ENCODE measurements around the gene TTLL8.

Gene TTLL8

GRCh38 chr22:50051930-50052329 is 6.2 kb downstream of the TTLL8 start:
- Histone ChIP-seq H3K27ac (ENCODE audit: insufficient read depth, low read depth, low read length, poor library complexity, severe bottlenecking) (no peak overlapping the region), H3K4me3 (ENCODE audit: insufficient read depth, low read depth, low read length) (no peak overlapping the region), H3K4me1 (ENCODE audit: control insufficient read depth, insufficient read depth, low read length) (no peaks in the 10 kb centered on the region), H3K27me3 (ENCODE audit: control insufficient read depth, insufficient read depth, low read length, poor library complexity, severe bottlenecking) (peaks cover 2% of the 10 kb centered on the region), H3K9me3 (ENCODE audit: control insufficient read depth, low read length) (no peaks in the 10 kb centered on the region), H3K36me3 (ENCODE audit: control insufficient read depth, insufficient read depth, low read length) (no peaks in the 10 kb centered on the region)
- 91 to 93% methylated on average over 18 of the region's 18 CpGs for WGBS, 2 experiments

DNA sequence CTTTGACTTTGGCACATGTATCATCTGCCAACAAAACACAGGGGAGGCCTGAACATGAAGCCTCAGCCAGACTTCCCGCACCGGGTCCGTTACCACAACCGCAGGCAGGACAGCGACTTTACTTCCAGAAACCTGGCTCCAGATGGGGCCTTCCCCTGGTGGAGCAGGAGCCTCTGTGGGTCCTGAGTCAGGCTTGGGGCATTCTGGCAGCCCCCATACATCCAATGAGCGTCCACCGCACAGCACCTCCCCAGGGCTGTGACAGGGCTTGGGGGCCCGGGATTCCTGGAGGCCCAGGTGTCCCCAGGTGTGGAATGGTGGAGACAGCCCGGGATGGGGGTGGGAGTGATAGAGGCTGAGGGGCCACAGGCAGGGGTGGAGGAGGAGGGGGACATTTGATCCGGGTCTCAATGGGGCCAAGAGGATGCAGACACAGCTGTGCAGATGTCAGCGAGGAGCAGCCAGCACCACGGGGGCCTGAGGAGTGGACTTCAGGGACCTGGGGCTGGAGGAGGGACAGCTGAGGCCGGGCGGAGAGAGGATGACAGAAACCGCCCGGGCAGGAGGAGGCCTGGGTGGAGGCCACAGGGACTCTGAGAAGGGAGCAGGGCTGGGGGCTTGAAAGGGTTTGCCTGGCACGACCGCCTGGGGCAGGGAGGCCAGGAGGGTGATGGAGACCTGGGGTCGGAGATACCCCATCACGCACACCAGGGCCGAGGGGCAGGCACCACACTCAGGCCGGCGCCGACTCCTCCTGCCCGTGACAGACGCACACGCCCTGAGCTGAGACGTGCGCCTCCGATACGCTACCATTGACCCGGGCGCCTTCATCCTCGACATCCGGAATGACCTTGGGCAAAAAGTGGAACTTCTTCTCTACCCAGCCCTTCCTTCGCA is 8.6 kb downstream of the TTLL8 start:
- no peaks in the 10 kb centered on the region for H3K27me3 ChIP-seq (ENCODE audit: control insufficient read depth, insufficient read depth, low read length, poor library complexity, severe bottlenecking)
- no peaks in the 10 kb centered on the region for H3K36me3 ChIP-seq (ENCODE audit: control insufficient read depth, insufficient read depth, low read length)
- no peaks in the 10 kb centered on the region for H3K4me1 ChIP-seq (ENCODE audit: control insufficient read depth, insufficient read depth, low read length)
- H3K27ac ChIP-seq (ENCODE audit: insufficient read depth, low read depth, low read length, poor library complexity, severe bottlenecking), result no peak overlapping the region
- H3K9me3 ChIP-seq (ENCODE audit: control insufficient read depth, low read length), result no peaks in the 10 kb centered on the region
- H3K4me3 ChIP-seq (ENCODE audit: insufficient read depth, low read depth, low read length), result no peak overlapping the region
- WGBS, 2 experiments, result 93% methylated on average over 36 of the region's 36 CpGs

GRCh38 chr22:50048836-50049235 is 9.3 kb downstream of the TTLL8 start:
- H3K36me3 ChIP-seq (ENCODE audit: control insufficient read depth, insufficient read depth, low read length), result no peaks in the 10 kb centered on the region
- WGBS, 2 experiments, result 87 to 89% methylated on average over 17 of the region's 17 CpGs
- no peak overlapping the region for H3K4me3 ChIP-seq (ENCODE audit: insufficient read depth, low read depth, low read length)
- no peak overlapping the region for H3K27ac ChIP-seq (ENCODE audit: insufficient read depth, low read depth, low read length, poor library complexity, severe bottlenecking)
- no peaks in the 10 kb centered on the region for H3K9me3 ChIP-seq (ENCODE audit: control insufficient read depth, low read length)
- no peaks in the 10 kb centered on the region for H3K4me1 ChIP-seq (ENCODE audit: control insufficient read depth, insufficient read depth, low read length)
- H3K27me3 ChIP-seq (ENCODE audit: control insufficient read depth, insufficient read depth, low read length, poor library complexity, severe bottlenecking), result no peaks in the 10 kb centered on the region

GRCh38 chr22:50048061-50048765 is 9.9 kb downstream of the TTLL8 start:
- Histone ChIP-seq H3K27ac (ENCODE audit: insufficient read depth, low read depth, low read length, poor library complexity, severe bottlenecking) (no peak overlapping the region), H3K9me3 (ENCODE audit: control insufficient read depth, low read length) (no peaks in the 10 kb centered on the region), H3K4me3 (ENCODE audit: insufficient read depth, low read depth, low read length) (no peak overlapping the region), H3K27me3 (ENCODE audit: control insufficient read depth, insufficient read depth, low read length, poor library complexity, severe bottlenecking) (no peaks in the 10 kb centered on the region), H3K36me3 (ENCODE audit: control insufficient read depth, insufficient read depth, low read length) (no peaks in the 10 kb centered on the region), H3K4me1 (ENCODE audit: control insufficient read depth, insufficient read depth, low read length) (no peaks in the 10 kb centered on the region)
- WGBS, 2 experiments, result 91 to 92% methylated on average over 12 of the region's 12 CpGs

DNA sequence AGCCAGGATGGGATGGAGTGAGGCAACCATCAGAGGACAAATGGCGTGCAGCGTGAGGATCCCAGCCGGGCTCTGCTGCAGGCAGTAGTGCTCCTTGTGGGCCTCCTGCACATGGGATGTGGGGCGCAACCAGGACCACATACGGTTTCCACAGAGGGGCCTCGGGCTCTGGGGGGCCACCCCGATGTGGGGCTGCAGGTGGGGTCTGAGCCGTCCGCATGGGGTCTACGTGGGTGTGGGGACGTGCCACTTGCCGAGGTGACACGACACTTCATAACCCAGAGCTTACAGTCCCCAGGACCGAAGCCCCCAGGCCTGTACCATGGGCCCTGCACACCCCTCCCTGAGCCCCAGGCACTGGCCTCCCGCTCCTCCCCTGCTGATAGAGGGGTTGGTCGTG is 10.8 kb downstream of the TTLL8 start:
- no peaks in the 10 kb centered on the region for H3K4me1 ChIP-seq (ENCODE audit: control insufficient read depth, insufficient read depth, low read length)
- no peaks in the 10 kb centered on the region for H3K36me3 ChIP-seq (ENCODE audit: control insufficient read depth, insufficient read depth, low read length)
- no peak overlapping the region for H3K27ac ChIP-seq (ENCODE audit: insufficient read depth, low read depth, low read length, poor library complexity, severe bottlenecking)
- H3K27me3 ChIP-seq (ENCODE audit: control insufficient read depth, insufficient read depth, low read length, poor library complexity, severe bottlenecking), result no peaks in the 10 kb centered on the region
- H3K4me3 ChIP-seq (ENCODE audit: insufficient read depth, low read depth, low read length), result no peak overlapping the region
- no peaks in the 10 kb centered on the region for H3K9me3 ChIP-seq (ENCODE audit: control insufficient read depth, low read length)
- WGBS, 2 experiments, result 95 to 96% methylated on average over 16 of the region's 16 CpGs

DNA sequence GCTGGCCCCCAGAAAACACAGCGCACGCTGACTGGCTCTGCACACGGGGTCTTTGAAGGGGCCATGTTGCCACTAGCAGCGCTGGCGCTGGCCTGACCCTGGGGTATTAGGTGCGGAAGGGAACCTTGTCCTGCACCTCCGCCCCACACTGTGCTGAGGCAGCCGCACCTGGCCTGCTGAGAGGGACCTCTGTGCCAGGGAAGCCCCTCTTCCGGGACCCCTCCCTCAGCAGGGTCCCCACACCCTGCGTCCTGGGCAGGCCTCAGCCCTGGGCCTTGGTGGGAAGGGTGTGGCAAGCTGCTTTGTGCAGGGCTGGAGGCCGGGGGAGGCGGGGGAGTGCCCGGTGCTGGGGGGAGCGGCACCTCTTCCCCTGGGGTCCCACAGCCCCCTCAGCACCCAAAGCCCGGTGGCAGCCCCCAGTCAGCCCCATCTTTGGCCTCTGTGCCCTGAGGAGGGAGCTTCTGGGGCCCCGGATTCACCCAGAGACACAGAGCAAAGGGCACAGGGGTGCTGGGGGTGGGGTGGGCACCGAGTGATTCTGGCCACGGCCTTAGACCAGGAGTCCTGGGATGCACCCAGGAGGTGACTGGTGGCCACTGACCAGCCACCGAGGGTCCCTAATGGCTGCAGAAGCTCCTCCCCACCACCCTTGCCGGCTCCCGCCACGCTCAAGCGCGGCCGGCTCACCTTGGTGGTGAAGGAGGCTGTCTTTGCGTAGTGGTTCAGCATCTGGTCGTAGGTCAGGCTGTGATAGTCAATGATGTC is 11.4 kb downstream of the TTLL8 start:
- WGBS, 2 experiments, result 92 to 93% methylated on average over 27 of the region's 27 CpGs
- H3K27ac ChIP-seq (ENCODE audit: insufficient read depth, low read depth, low read length, poor library complexity, severe bottlenecking), result no peak overlapping the region
- H3K4me1 ChIP-seq (ENCODE audit: control insufficient read depth, insufficient read depth, low read length), result no peaks in the 10 kb centered on the region
- H3K4me3 ChIP-seq (ENCODE audit: insufficient read depth, low read depth, low read length), result no peak overlapping the region
- no peaks in the 10 kb centered on the region for H3K36me3 ChIP-seq (ENCODE audit: control insufficient read depth, insufficient read depth, low read length)
- H3K9me3 ChIP-seq (ENCODE audit: control insufficient read depth, low read length), result no peaks in the 10 kb centered on the region
- no peaks in the 10 kb centered on the region for H3K27me3 ChIP-seq (ENCODE audit: control insufficient read depth, insufficient read depth, low read length, poor library complexity, severe bottlenecking)

- no peak overlapping the region for H3K27ac ChIP-seq (ENCODE audit: insufficient read depth, low read depth, low read length, poor library complexity, severe bottlenecking)
- no peaks in the 10 kb centered on the region for H3K36me3 ChIP-seq (ENCODE audit: control insufficient read depth, insufficient read depth, low read length)
- no peaks in the 10 kb centered on the region for H3K9me3 ChIP-seq (ENCODE audit: control insufficient read depth, low read length)
- WGBS, 2 experiments, result 86 to 87% methylated on average over 19 of the region's 19 CpGs
- no peak overlapping the region for H3K4me3 ChIP-seq (ENCODE audit: insufficient read depth, low read depth, low read length)
- H3K27me3 ChIP-seq (ENCODE audit: control insufficient read depth, insufficient read depth, low read length, poor library complexity, severe bottlenecking), result no peaks in the 10 kb centered on the region
- H3K4me1 ChIP-seq (ENCODE audit: control insufficient read depth, insufficient read depth, low read length), result no peaks in the 10 kb centered on the region
Measured at GRCh38 chr22:50046019-50046415, 12.1 kb downstream of the TTLL8 start.

GRCh38 chr22:50045211-50046018 is 12.7 kb downstream of the TTLL8 start:
- H3K4me3 ChIP-seq (ENCODE audit: insufficient read depth, low read depth, low read length), result no peak overlapping the region
- no peaks in the 10 kb centered on the region for H3K4me1 ChIP-seq (ENCODE audit: control insufficient read depth, insufficient read depth, low read length)
- H3K27ac ChIP-seq (ENCODE audit: insufficient read depth, low read depth, low read length, poor library complexity, severe bottlenecking), result no peak overlapping the region
- H3K9me3 ChIP-seq (ENCODE audit: control insufficient read depth, low read length), result no peaks in the 10 kb centered on the region
- H3K27me3 ChIP-seq (ENCODE audit: control insufficient read depth, insufficient read depth, low read length, poor library complexity, severe bottlenecking), result no peaks in the 10 kb centered on the region
- H3K36me3 ChIP-seq (ENCODE audit: control insufficient read depth, insufficient read depth, low read length), result no peaks in the 10 kb centered on the region
- 89% methylated on average over 35 of the region's 35 CpGs for WGBS, 2 experiments

DNA sequence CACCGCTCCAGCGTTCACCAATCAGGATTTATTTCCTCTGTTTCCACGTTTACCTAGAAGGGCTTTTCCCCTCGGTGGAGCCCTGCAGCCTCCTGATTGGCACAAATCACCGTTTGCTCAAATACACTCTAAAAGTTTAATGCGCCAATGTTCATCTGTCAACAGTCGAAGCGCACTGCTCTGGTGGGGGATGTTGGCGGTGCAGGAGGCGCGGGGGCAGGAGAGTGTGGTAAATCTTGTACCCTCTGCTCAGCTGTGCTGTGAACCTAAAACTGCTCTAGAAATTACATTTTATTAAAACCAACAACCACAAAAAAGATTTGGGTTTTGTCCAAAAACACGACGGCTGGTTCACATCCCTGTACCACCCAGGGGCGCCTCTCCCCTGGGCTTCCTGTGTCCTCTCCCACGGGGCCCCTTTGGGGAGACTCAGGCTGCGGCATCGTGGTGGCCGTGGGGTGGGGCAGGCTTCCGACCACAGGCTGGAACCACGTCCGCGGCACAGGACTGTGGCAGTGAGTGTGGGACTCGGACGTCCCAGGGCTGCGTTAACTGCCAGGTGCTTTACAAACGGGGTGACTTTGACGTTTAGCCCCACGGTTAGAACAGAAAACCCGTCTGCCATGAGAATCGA is 13.5 kb downstream of the TTLL8 start:
- Histone ChIP-seq H3K9me3 (ENCODE audit: control insufficient read depth, low read length) (no peaks in the 10 kb centered on the region), H3K27ac (ENCODE audit: insufficient read depth, low read depth, low read length, poor library complexity, severe bottlenecking) (no peak overlapping the region), H3K36me3 (ENCODE audit: control insufficient read depth, insufficient read depth, low read length) (no peaks in the 10 kb centered on the region), H3K4me3 (ENCODE audit: insufficient read depth, low read depth, low read length) (no peak overlapping the region), H3K27me3 (ENCODE audit: control insufficient read depth, insufficient read depth, low read length, poor library complexity, severe bottlenecking) (no peaks in the 10 kb centered on the region), H3K4me1 (ENCODE audit: control insufficient read depth, insufficient read depth, low read length) (no peaks in the 10 kb centered on the region)
- WGBS, 2 experiments, result 91% methylated on average over 30 of the region's 30 CpGs

All from ectodermal cell (in vitro differentiated cells).